Caco-2 (cell line): ENCODE data around the gene TMEM107. TPM values are rescaled to one million over a fixed set of nuclear protein-coding genes. Genes with fewer than 3 reads are reported as not detected.

Experiments
- BruUV-seq: library from RNA; stranded (reverse); fragments of 400-500 nt; replicated peaks from 2 replicates; lab custom pipeline; 2021; lab: Mats Ljungman, UMichigan
- CTCF ChIA-PET: fragments of 300-600 bp; sonication (Branson Sonifier 250); formaldehyde crosslinking; loops from one replicate; lab custom pipeline; 2022; ENCODE audit warnings: antibody characterized with exemption; lab: Charles Lee
- POLR2A ChIA-PET: fragments of 300-600 bp; sonication (Branson Sonifier 250); formaldehyde crosslinking; loops from one replicate; lab custom pipeline; 2022; ENCODE audit warnings: antibody characterized with exemption; lab: Charles Lee
- DNase-seq, 2 experiments: peaks; one replicate each; pipeline versions ENCODE4 v3.0.0 to v3.0.0-alpha.2; 2020 to 2022
- H3K27me3 ChIP-seq: replicated peaks from 2 replicates; pipeline ENCODE4 v1.6.0; 2011; ENCODE audit warnings: low read length; ENCODE audit not compliant: control insufficient read depth, insufficient read depth
- H3K36me3 ChIP-seq: 2 replicates; pipeline ENCODE4 v1.5.1; 2011; ENCODE audit warnings: low read length; ENCODE audit not compliant: control insufficient read depth, insufficient read depth
- H3K4me1 ChIP-seq: fragments of 250-450 bp; sonication (Bioruptor Pico); 2 replicates; pipeline ENCODE4 v1.5.1; 2020; ENCODE audit warnings: mild to moderate bottlenecking
- H3K4me3 ChIP-seq: 2 replicates; pipeline ENCODE4 v1.5.1; 2011; ENCODE audit warnings: low read depth, mild to moderate bottlenecking, control low read depth, low read length
- H3K9me3 ChIP-seq: fragments of 250-450 bp; sonication (Bioruptor Pico); 2 replicates; pipeline ENCODE4 v1.5.1; 2020; ENCODE audit warnings: mild to moderate bottlenecking, moderate library complexity
- H3K27ac Mint-ChIP-seq: one replicate; pipeline ENCODE4 v1.8.0; 2022; ENCODE audit warnings: mixed read lengths; ENCODE audit not compliant: unreplicated experiment
- H3K27me3 Mint-ChIP-seq: one replicate; pipeline ENCODE4 v1.8.0; 2022; ENCODE audit warnings: mixed read lengths; ENCODE audit not compliant: insufficient read depth, unreplicated experiment
- H3K36me3 Mint-ChIP-seq: one replicate; pipeline ENCODE4 v1.8.0; 2022; ENCODE audit warnings: mild to moderate bottlenecking, mixed read lengths; ENCODE audit not compliant: insufficient read depth, unreplicated experiment
- H3K4me1 Mint-ChIP-seq: one replicate; pipeline ENCODE4 v1.8.0; 2022; ENCODE audit warnings: low read depth, mixed read lengths; ENCODE audit not compliant: unreplicated experiment
- H3K4me3 Mint-ChIP-seq: one replicate; pipeline ENCODE4 v1.8.0; 2022; ENCODE audit warnings: mild to moderate bottlenecking, moderate library complexity, mixed read lengths; ENCODE audit not compliant: unreplicated experiment
- H3K9me3 Mint-ChIP-seq: one replicate; pipeline ENCODE4 v1.8.0; 2022; ENCODE audit warnings: mixed read lengths; ENCODE audit not compliant: unreplicated experiment
- intact Hi-C: fragments of 100-400 bp; cut with micrococcal nuclease; formaldehyde crosslinking; loops from one replicate; pipeline ENCODE4 v1.10.0; 2022; ENCODE audit not compliant: unreplicated experiment
- total RNA-seq: library from RNA; stranded (reverse); gene quantifications from 2 replicates; pipeline ENCODE4 v1.2.3, GENCODE V29; 2022
- TF ChIP-seq, protein P1 (sequence below), 2 experiments: fragments of 200-600 bp in 1 of 2; IDR thresholded peaks; 1 replicate in 1 of 2; 2 replicates in 1 of 2; pipeline versions ENCODE4 v1.5.1 to v1.8.0; 2011 to 2022; ENCODE audit warnings: antibody characterized with exemption in 1 of 2, control low read depth in 1 of 2, inconsistent platforms in 1 of 2, low read depth in 1 of 2, low read length in 1 of 2, mild to moderate bottlenecking in 1 of 2, moderate library complexity in 1 of 2; ENCODE audit not compliant: insufficient read depth in 1 of 2, severe bottlenecking in 1 of 2, unreplicated experiment in 1 of 2

Gene TMEM107
- total RNA-seq, 1 experiment from 2014 or later = 5.4 TPM

DNA sequence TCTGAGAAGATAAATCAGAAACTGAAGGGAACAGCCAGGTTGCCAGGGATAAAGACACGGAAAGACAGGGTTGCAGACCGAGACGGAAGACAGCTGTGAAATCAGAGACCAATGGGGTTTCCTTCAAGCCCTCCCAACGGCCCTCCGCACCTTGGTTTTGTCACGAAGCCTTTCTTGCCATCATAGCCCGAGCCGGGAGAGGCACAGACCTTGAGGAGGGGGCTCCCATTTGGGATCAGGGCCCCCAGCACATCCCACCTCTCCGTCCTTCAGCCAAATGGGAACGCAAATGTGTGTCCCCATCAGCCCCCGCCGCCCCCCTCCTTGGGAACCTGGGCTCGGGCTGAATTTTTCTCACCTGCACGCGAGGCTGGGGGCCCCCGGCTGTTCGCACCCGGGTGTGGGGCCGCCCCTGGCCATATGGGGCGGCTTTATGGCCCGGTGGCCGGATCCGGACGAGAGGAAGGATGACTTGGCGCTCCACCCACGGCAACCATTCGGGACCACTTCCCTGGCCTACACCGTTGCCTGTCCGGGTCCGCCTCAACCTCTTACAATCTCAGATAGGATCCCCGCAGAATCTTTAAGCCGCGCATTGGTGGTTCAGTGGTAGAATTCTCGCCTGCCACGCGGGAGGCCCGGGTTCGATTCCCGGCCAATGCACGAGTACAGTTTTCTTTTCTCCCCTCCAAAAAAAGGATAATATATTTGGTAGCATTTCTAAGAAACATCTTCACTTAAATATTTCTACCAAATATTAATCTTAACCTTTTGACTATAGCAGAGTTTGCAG is 50.8 kb downstream of the TMEM107 start:
- Mint-ChIP-seq H3K4me3 (peak overlapping the region; percentile 87), H3K27ac (peak overlapping the region; percentile 64)
- no TSS peak for BruUV-seq

DNA sequence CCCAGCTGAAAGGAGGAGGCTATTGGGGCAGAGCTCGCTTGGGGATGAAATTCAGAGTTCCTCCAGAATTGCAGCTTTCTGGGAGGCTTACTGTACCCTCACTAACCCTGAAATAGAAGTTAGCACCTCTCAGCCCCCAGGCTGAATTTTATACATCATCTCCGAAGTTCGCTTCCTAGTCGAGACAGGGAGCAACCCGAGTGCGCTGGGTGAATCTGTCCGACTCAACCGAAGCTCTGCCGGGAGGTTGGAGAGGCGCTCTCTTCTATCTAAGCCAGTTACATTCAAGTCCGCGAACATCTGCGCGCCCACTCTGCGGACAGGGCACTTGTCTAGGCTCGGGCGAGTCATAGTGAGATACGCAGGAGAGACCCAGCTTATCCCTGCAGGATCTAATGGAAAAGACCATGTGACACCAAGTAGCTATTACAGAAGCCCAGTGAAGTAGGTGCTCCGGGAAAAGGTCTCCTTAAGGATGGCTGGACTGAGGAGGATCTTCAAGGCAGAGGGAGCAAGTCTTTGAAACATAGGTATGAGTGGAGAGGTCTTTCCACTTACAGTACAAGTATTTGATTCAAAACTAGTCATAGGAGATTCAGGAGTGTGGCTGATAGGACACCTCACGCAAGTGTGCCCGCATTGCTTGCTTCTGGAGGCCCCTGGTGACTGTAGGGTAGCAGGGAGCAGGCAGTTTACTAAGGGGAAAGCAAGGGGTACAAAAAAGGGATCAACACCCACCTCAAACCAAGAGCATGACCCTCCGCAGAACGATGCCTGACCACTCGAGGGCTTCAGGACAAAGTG is 51.6 kb downstream of the TMEM107 start:
- H3K4me3 ChIP-seq = peak overlapping the region; percentile 37
- no peaks in the 10 kb centered on the region; the same call in 1 of the 2 replicates for H3K4me1 ChIP-seq
- Mint-ChIP-seq H3K4me1 (peaks cover 43% of the 10 kb centered on the region), H3K36me3 (peaks cover 50% of the 10 kb centered on the region), H3K27ac (no peak overlapping the region), H3K27me3 (peaks cover 2% of the 10 kb centered on the region), H3K9me3 (no peaks in the 10 kb centered on the region), H3K4me3 (peak overlapping the region; percentile 87)
- ChIA-PET POLR2A (interaction anchor here (0.8 kb wide), 1 partner anchor 32 kb away, joined by 3 read pairs; no protein-coding TSS in a partner anchor), CTCF (no interaction called here)
- no peaks in the 10 kb centered on the region for H3K9me3 ChIP-seq
- intact Hi-C loops = loop anchor here (2.0 kb wide), 2 partner anchors 14 to 34 kb away; no protein-coding TSS in a partner anchor
- DNase-seq = no peak
- no TSS peak for BruUV-seq
- H3K27me3 ChIP-seq = no peaks in the 10 kb centered on the region; the same call in 1 of the 2 replicates
- H3K36me3 ChIP-seq = no peaks in the 10 kb centered on the region
- TF ChIP-seq, protein P1, sequence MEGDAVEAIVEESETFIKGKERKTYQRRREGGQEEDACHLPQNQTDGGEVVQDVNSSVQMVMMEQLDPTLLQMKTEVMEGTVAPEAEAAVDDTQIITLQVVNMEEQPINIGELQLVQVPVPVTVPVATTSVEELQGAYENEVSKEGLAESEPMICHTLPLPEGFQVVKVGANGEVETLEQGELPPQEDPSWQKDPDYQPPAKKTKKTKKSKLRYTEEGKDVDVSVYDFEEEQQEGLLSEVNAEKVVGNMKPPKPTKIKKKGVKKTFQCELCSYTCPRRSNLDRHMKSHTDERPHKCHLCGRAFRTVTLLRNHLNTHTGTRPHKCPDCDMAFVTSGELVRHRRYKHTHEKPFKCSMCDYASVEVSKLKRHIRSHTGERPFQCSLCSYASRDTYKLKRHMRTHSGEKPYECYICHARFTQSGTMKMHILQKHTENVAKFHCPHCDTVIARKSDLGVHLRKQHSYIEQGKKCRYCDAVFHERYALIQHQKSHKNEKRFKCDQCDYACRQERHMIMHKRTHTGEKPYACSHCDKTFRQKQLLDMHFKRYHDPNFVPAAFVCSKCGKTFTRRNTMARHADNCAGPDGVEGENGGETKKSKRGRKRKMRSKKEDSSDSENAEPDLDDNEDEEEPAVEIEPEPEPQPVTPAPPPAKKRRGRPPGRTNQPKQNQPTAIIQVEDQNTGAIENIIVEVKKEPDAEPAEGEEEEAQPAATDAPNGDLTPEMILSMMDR (IDR thresholded peaks at IDR 0.05; ENCODE audit: insufficient read depth in 1 of 2, low read depth in 1 of 2, low read length in 1 of 2, severe bottlenecking in 1 of 2, unreplicated experiment in 1 of 2) = no peak

More for the DNA sequence above, 50.8 kb downstream of the TMEM107 start:
- DNase-seq = peak; percentile 63 to 79
- H3K9me3 ChIP-seq = no peaks in the 10 kb centered on the region
- no peaks in the 10 kb centered on the region; the same call in 1 of the 2 replicates for H3K27me3 ChIP-seq
- no peaks in the 10 kb centered on the region for H3K36me3 ChIP-seq
- intact Hi-C loops = loop anchor here (2.0 kb wide), 2 partner anchors 13 to 33 kb away; no protein-coding TSS in a partner anchor
- TF ChIP-seq, protein P1 (IDR thresholded peaks at IDR 0.05; ENCODE audit: insufficient read depth in 1 of 2, low read depth in 1 of 2, low read length in 1 of 2, severe bottlenecking in 1 of 2, unreplicated experiment in 1 of 2) = no peak
- POLR2A ChIA-PET = no interaction called here
- peaks cover 6% of the 10 kb centered on the region for H3K27me3 Mint-ChIP-seq
- peaks cover 35% of the 10 kb centered on the region for H3K4me1 Mint-ChIP-seq
- no peaks in the 10 kb centered on the region for H3K9me3 Mint-ChIP-seq
- H3K4me1 ChIP-seq = no peaks in the 10 kb centered on the region; the same call in 1 of the 2 replicates
- peaks cover 46% of the 10 kb centered on the region for H3K36me3 Mint-ChIP-seq
- peak overlapping the region; percentile 54 for H3K4me3 ChIP-seq
- CTCF ChIA-PET = no interaction called here
